Kidney epithelial cell (primary cell): ENCODE results near the gene B3GNT5. TPM values are rescaled to one million over a fixed set of nuclear protein-coding genes. Genes with fewer than 3 reads are reported as not detected.
"Not testable (repeated sequence)": the region's sequence is repeated elsewhere in the genome, so short reads cannot be mapped to it uniquely, and the experiment has no call there.

Experiments used
- DNase-seq: peaks from one replicate; pipeline ENCODE4 v3.0.0-alpha.2; 2010; ENCODE audit warnings: low read depth
- H3K27me3 ChIP-seq: 2 replicates; pipeline ENCODE4 v1.6.0; 2011; ENCODE audit warnings: low read length; ENCODE audit not compliant: control insufficient read depth, insufficient read depth
- H3K36me3 ChIP-seq: 2 replicates; pipeline ENCODE4 v1.5.1; 2011; ENCODE audit warnings: low read length; ENCODE audit not compliant: control insufficient read depth, insufficient read depth
- H3K4me3 ChIP-seq: 2 replicates; pipeline ENCODE4 v1.5.1; 2011; ENCODE audit warnings: low read depth, mild to moderate bottlenecking, control low read depth, low read length
- CTCF ChIP-seq: IDR thresholded peaks from 2 replicates; pipeline ENCODE4 v1.5.1; 2011; ENCODE audit warnings: mild to moderate bottlenecking, moderate library complexity, low read length, control low read depth, inconsistent platforms; ENCODE audit not compliant: insufficient read depth, poor library complexity, severe bottlenecking
- total RNA-seq: library from RNA; depleted of rRNA; stranded (reverse); fragments of >200 nt; gene quantifications from 2 replicates; pipeline ENCODE4 v1.2.3, GENCODE V29; 2015

The B3GNT5 gene
- total RNA-seq, 1 donor from 2014 or later, result 27.6 TPM

GRCh38 chr3:183224180-183224970 is 28.7 kb upstream of the B3GNT5 start:
- no peak for TF ChIP-seq CTCF
- no peaks in the 10 kb centered on the region for H3K27me3 ChIP-seq
- no peak for DNase-seq
- no peaks in the 10 kb centered on the region for H3K36me3 ChIP-seq
- no peak overlapping the region for H3K4me3 ChIP-seq

DNA sequence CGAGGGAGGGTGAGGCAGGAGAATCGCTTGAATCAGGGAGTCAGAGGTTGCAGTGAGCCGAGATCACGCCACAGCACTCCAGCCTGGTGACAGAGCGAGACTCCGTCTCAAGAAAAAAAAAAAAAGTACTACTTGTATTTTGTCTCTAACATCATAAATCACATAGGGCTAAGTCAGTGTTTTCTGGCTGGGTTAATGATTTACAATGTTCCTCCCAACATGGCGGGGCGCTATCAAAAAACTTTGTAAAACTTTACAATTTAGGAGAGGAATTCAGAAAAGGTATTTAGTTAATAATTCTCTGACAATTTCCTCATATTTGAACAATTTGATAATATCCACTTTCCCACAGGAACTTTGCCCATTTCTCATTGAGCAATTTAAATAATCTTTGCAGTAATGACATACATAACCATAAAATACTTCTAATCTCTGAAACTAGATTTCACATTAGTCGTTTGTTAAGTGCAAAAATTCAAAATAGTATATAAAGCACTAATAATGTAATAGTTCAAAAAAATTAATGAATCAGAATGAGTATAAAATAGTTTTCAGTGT is 26.6 kb upstream of the B3GNT5 start:
- H3K4me3 ChIP-seq, result no peak overlapping the region
- H3K36me3 ChIP-seq, result no peaks in the 10 kb centered on the region
- no peak for DNase-seq
- no peak for TF ChIP-seq CTCF
- no peaks in the 10 kb centered on the region for H3K27me3 ChIP-seq

- no peak overlapping the region for H3K4me3 ChIP-seq
- no peaks in the 10 kb centered on the region for H3K27me3 ChIP-seq
- no peak for TF ChIP-seq CTCF
- DNase-seq, result no peak
- H3K36me3 ChIP-seq, result no peaks in the 10 kb centered on the region
Observed at GRCh38 chr3:183227586-183227985, 25.5 kb upstream of the B3GNT5 start.

DNA sequence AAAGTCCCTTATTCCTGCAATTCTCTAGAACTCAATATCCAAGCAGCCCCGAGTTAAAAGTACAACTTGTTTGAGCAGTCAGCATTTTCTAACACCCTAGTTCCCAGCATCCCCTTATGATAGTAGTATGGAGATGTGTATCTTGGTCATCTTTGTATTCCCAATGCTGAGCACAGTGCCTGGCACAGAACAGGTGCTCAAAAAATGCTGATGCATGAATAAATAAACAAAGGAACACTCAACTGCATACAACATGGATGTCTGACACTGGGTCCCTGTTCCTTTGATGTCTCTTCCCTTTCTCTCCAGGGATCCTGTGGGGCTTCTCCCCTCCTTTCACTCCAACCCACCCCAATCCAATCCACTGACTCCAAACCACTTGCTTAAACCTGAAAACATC is 23.9 kb upstream of the B3GNT5 start:
- no peak for TF ChIP-seq CTCF
- H3K4me3 ChIP-seq, result no peak overlapping the region
- no peak for DNase-seq
- H3K27me3 ChIP-seq, result no peaks in the 10 kb centered on the region
- no peaks in the 10 kb centered on the region for H3K36me3 ChIP-seq

DNA sequence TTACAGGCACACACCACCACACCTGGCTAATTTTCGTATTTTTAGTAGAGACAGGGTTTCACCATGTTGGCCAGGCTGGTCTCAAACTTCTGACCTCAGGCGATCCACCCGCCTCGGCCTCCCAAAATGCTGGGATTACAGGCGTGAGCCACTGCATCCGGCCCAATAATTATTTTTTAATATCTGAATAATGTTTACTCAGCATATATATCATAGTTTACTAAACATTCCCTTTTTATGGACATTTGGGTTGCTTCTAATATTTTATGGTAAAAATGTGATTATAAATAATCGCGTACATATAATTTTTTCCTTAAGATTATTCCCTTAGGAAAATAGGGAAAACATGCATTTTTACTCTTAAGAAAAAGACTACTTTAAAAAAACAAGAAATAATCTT is 22.8 kb upstream of the B3GNT5 start:
- H3K36me3 ChIP-seq, H3K4me3 ChIP-seq, H3K27me3 ChIP-seq, DNase-seq: not testable (repeated sequence)

- no peak for DNase-seq
- no peak overlapping the region for H3K4me3 ChIP-seq
- H3K27me3 ChIP-seq, result no peaks in the 10 kb centered on the region
- no peaks in the 10 kb centered on the region for H3K36me3 ChIP-seq
- no peak for TF ChIP-seq CTCF
Observed at GRCh38 chr3:183230826-183231225, 22.2 kb upstream of the B3GNT5 start.
